Sigmoid colon (tissue), 4 donors: ENCODE results near the gene OLFM2.

Experiments
- POLR2AphosphoS5 ChIP-seq, 4 donors: sonication (generic); formaldehyde crosslinking; IDR thresholded peaks; one replicate each; pipeline ENCODE4 v1.6.1; 2017; ENCODE audit warnings: antibody characterized with exemption in 4 of 4
- TF ChIP-seq, protein P1 (sequence below), 4 experiments: fragments of 450-650 bp in 3 of 4; fragments of 200-600 bp in 1 of 4; IDR thresholded peaks; one replicate each; pipeline ENCODE4 v1.5.1; 2016 to 2019; ENCODE audit warnings: antibody characterized with exemption in 4 of 4, mild to moderate bottlenecking in 3 of 4, moderate library complexity in 2 of 4

- no peak for TF ChIP-seq POLR2AphosphoS5 (IDR thresholded peaks at IDR 0.05)
- TF ChIP-seq, protein P1, sequence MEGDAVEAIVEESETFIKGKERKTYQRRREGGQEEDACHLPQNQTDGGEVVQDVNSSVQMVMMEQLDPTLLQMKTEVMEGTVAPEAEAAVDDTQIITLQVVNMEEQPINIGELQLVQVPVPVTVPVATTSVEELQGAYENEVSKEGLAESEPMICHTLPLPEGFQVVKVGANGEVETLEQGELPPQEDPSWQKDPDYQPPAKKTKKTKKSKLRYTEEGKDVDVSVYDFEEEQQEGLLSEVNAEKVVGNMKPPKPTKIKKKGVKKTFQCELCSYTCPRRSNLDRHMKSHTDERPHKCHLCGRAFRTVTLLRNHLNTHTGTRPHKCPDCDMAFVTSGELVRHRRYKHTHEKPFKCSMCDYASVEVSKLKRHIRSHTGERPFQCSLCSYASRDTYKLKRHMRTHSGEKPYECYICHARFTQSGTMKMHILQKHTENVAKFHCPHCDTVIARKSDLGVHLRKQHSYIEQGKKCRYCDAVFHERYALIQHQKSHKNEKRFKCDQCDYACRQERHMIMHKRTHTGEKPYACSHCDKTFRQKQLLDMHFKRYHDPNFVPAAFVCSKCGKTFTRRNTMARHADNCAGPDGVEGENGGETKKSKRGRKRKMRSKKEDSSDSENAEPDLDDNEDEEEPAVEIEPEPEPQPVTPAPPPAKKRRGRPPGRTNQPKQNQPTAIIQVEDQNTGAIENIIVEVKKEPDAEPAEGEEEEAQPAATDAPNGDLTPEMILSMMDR (IDR thresholded peaks at IDR 0.05) = no peak
Measured at GRCh38 chr19:9849791-9850190, 86.5 kb downstream of the OLFM2 start.
